Ovary (tissue), 3 donors: Measurements from ENCODE around the gene OR8B8.

Source experiments
- CTCF ChIP-seq, 3 donors: fragments of 450-650 bp in 2 of 3; fragments of 200-600 bp in 1 of 3; IDR thresholded peaks; one replicate each; pipeline versions ENCODE4 v1.5.1 to v1.8.0; 2016 to 2022; ENCODE audit warnings: antibody characterized with exemption in 3 of 3, mild to moderate bottlenecking in 1 of 3
- EP300 ChIP-seq: sonication (generic); formaldehyde crosslinking; IDR thresholded peaks from one replicate; pipeline ENCODE4 v1.6.1; 2017; ENCODE audit warnings: antibody characterized with exemption
- donor health status: DM: no; HTN: no; CAD: no.

DNA sequence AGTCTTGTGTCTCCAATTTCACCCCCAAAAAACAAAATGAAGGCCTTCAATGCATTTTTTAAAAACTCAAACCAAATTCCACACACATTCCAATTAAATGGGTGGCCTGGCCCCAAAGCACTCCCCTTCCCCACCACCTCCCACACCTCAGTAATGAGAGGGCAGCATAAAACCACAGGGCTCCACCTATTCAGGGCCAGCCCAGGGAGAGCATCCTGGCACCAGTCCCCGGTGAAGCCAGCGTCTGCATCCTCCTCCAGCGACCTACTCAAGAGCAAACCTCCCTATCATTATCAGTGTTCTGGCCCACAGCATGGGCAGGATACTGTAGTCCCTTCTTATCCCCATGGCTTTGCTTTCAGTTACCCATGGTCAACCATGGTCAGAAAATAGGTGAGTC is 17.8 kb upstream of the OR8B8 start:
- TF ChIP-seq CTCF (IDR thresholded peaks at IDR 0.05) (no peak), EP300 (no peak)
